Measurements from ENCODE around the gene NUP205.

NUP205 gene

GRCh38 chr7:135575296-135575695, 17.6 kb downstream of the NUP205 start:
- H3K27ac ChIP-seq (ENCODE audit: low read length) = no peak overlapping the region
- TF ChIP-seq CTCF (IDR thresholded peaks at IDR 0.05; ENCODE audit: low read length) = no peak
- no peak for TF ChIP-seq EZH2phosphoT487 (IDR thresholded peaks at IDR 0.05; ENCODE audit: low read length)
- no peak for TF ChIP-seq EZH2 (optimal IDR thresholded peaks at IDR 0.05; ENCODE audit: low read depth, low read length)
- H3K9me3 ChIP-seq (replicated peaks; ENCODE audit: insufficient read depth, low read length) = no peaks in the 10 kb centered on the region

GRCh38 chr7:135578569-135578968, 20.9 kb downstream of the NUP205 start:
- peaks cover 4% of the 10 kb centered on the region; the same call in 1 of the 2 replicates for H3F3A ChIP-seq (ENCODE audit: insufficient read depth, low read length)
- no peak overlapping the region for H3K4me2 ChIP-seq (ENCODE audit: low read depth, low read length)
- H3K9me2 ChIP-seq (replicated peaks; ENCODE audit: insufficient read depth, low read length) = no peaks in the 10 kb centered on the region
- H4K20me1 ChIP-seq (ENCODE audit: insufficient read depth, low read length) = no peaks in the 10 kb centered on the region
- no peak overlapping the region for H3K27ac ChIP-seq (ENCODE audit: low read length)
- H3K9me3 ChIP-seq (replicated peaks; ENCODE audit: insufficient read depth, low read length) = no peaks in the 10 kb centered on the region
- no peaks in the 10 kb centered on the region for H3K27me3 ChIP-seq (replicated peaks; ENCODE audit: insufficient read depth, low read length)
- H3K9ac ChIP-seq (ENCODE audit: low read length) = no peak overlapping the region
- peaks cover 16% of the 10 kb centered on the region; the same call in 1 of the 2 replicates for H3K79me2 ChIP-seq (ENCODE audit: low read length)
- no peak overlapping the region for H3K4me3 ChIP-seq (ENCODE audit: low read length)
- H3K36me3 ChIP-seq (replicated peaks; ENCODE audit: insufficient read depth, low read length) = peaks cover 59% of the 10 kb centered on the region
- TF ChIP-seq EZH2phosphoT487 (IDR thresholded peaks at IDR 0.05; ENCODE audit: low read length) (no peak), EZH2 (optimal IDR thresholded peaks at IDR 0.05; ENCODE audit: low read depth, low read length) (no peak), CTCF (IDR thresholded peaks at IDR 0.05; ENCODE audit: low read length) (no peak)
- no peak overlapping the region for H2AFZ ChIP-seq (ENCODE audit: low read length)
- no peak for DNase-seq
- H3K4me1 ChIP-seq (ENCODE audit: low read length) = peaks cover 5% of the 10 kb centered on the region; the same call in 1 of the 2 replicates

More at GRCh38 chr7:135575296-135575695, 17.6 kb downstream of the NUP205 start:
- Histone ChIP-seq H2AFZ (ENCODE audit: low read length) (no peak overlapping the region), H3K79me2 (ENCODE audit: low read length) (peaks cover 35% of the 10 kb centered on the region), H3K27me3 (replicated peaks; ENCODE audit: insufficient read depth, low read length) (no peaks in the 10 kb centered on the region), H3K36me3 (replicated peaks; ENCODE audit: insufficient read depth, low read length) (peaks cover 72% of the 10 kb centered on the region), H4K20me1 (ENCODE audit: insufficient read depth, low read length) (no peaks in the 10 kb centered on the region; the same call in 1 of the 2 replicates), H3K9me2 (replicated peaks; ENCODE audit: insufficient read depth, low read length) (no peaks in the 10 kb centered on the region), H3F3A (ENCODE audit: insufficient read depth, low read length) (peaks cover 4% of the 10 kb centered on the region; the same call in 1 of the 2 replicates), H3K4me1 (ENCODE audit: low read length) (peaks cover 5% of the 10 kb centered on the region; the same call in 1 of the 2 replicates), H3K4me3 (ENCODE audit: low read length) (no peak overlapping the region), H3K9ac (ENCODE audit: low read length) (no peak overlapping the region), H3K4me2 (ENCODE audit: low read depth, low read length) (no peak overlapping the region)
- DNase-seq = peak; percentile 57

- H2AFZ ChIP-seq (ENCODE audit: low read length) = no peak overlapping the region
- no peaks in the 10 kb centered on the region for H4K20me1 ChIP-seq (ENCODE audit: insufficient read depth, low read length)
- H3K27ac ChIP-seq (ENCODE audit: low read length) = no peak overlapping the region
- no peak for DNase-seq
- H3K36me3 ChIP-seq (replicated peaks; ENCODE audit: insufficient read depth, low read length) = peaks cover 24% of the 10 kb centered on the region; the same call in 1 of the 2 replicates
- no peak overlapping the region for H3K9ac ChIP-seq (ENCODE audit: low read length)
- no peaks in the 10 kb centered on the region for H3K79me2 ChIP-seq (ENCODE audit: low read length)
- H3K27me3 ChIP-seq (replicated peaks; ENCODE audit: insufficient read depth, low read length) = no peaks in the 10 kb centered on the region
- H3F3A ChIP-seq (ENCODE audit: insufficient read depth, low read length) = no peaks in the 10 kb centered on the region
- H3K9me3 ChIP-seq (replicated peaks; ENCODE audit: insufficient read depth, low read length) = no peaks in the 10 kb centered on the region
- H3K9me2 ChIP-seq (replicated peaks; ENCODE audit: insufficient read depth, low read length) = no peaks in the 10 kb centered on the region
- no peak overlapping the region for H3K4me3 ChIP-seq (ENCODE audit: low read length)
- H3K4me1 ChIP-seq (ENCODE audit: low read length) = no peaks in the 10 kb centered on the region
- no peak for TF ChIP-seq EZH2 (optimal IDR thresholded peaks at IDR 0.05; ENCODE audit: low read depth, low read length)
- no peak overlapping the region for H3K4me2 ChIP-seq (ENCODE audit: low read depth, low read length)
Observed at GRCh38 chr7:135584362-135585353, 26.9 kb downstream of the NUP205 start.
